AG20443 (cell line): ENCODE data around the gene PIWIL1.

Source experiments
- DNase-seq: peaks from one replicate; pipeline ENCODE4 v3.0.0; 2012; ENCODE audit warnings: low spot score, mixed read lengths

The PIWIL1 gene

DNA sequence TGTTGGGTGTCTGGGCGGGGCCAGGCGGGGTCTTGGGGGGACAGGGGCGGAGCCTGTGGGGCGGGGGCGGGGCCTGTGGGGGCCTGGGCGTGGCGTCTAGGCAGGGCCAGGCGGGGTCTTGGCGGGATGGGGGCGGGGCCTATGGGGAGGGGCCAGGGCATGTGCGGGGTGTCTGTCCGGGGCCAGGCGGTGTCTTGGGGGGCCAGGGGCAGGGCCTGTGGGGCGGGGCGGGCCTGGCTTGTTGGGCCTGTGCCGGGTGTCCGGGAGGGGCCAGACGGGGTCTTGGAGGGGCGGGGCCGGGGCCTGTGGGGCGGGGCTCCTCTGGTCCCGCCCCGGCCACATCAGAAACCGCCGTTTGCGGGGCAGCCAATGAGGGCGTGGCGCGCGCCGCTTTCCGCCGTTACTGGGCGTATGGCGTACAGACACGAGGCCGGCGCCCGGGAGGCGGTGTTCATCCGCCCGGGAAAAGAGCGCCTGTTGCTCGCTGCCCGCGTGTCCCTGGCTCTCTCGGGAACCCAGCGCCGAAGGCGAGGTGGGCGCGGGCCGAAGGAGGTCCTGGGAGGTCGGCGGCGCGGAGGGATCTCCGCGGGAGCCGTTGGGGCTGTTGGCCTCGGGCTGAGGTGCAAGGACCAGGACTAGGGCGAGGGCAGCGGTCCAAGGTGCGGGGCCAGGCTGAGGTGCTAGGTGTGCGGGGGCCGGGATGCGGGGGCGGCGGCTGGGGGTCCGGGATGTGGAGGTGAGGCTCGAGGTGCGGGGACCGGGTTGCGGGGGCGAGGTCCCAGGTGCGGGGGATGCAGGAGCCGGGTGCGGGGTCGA is at the start of gene PIWIL1:
TSS of gene PIWIL1 (plus strand) at position 400 of the 816 bp plus-strand sequence. CDS start 4,705 bp downstream, outside the sequence.
- no peak for DNase-seq

- no peak for DNase-seq
These were observed 49.5 kb upstream of the PIWIL1 start for GRCh38 chr12:130288206-130288605.

DNA sequence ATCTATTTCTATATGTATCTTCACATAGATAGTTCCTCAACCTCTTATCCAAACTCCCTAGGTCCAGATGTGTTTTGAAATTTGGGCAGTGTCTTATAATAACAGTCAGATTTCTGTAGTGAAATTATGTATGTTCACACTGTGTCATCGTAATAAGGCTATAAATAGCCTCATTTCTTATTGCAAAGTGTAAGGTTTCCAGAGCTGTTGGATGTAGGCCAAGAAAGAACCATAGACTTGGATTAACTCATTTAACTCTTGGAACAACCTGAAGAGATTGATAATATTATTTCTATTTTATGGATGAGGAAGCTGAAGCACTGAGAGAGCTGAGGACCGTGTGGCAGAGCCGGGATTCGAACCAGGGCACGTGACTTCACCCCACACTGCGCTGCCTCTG is 49.0 kb upstream of the PIWIL1 start:
- no peak for DNase-seq

GRCh38 chr12:130290114-130290513 is 47.6 kb upstream of the PIWIL1 start:
- DNase-seq, result no peak

- DNase-seq, result no peak
These were observed 39.2 kb upstream of the PIWIL1 start for GRCh38 chr12:130298322-130299021.

GRCh38 chr12:130299574-130299973 is 38.1 kb upstream of the PIWIL1 start:
- no peak for DNase-seq

GRCh38 chr12:130300090-130300489 is 37.6 kb upstream of the PIWIL1 start:
- DNase-seq, result no peak

- DNase-seq, result no peak
These were observed 36.8 kb upstream of the PIWIL1 start for GRCh38 chr12:130300737-130301535.

- no peak for DNase-seq
These were observed 36.1 kb upstream of the PIWIL1 start for GRCh38 chr12:130301559-130301958.

GRCh38 chr12:130303781-130304180 is 33.9 kb upstream of the PIWIL1 start:
- no peak for DNase-seq

GRCh38 chr12:130307859-130308258 is 29.8 kb upstream of the PIWIL1 start:
- DNase-seq, result no peak

DNA sequence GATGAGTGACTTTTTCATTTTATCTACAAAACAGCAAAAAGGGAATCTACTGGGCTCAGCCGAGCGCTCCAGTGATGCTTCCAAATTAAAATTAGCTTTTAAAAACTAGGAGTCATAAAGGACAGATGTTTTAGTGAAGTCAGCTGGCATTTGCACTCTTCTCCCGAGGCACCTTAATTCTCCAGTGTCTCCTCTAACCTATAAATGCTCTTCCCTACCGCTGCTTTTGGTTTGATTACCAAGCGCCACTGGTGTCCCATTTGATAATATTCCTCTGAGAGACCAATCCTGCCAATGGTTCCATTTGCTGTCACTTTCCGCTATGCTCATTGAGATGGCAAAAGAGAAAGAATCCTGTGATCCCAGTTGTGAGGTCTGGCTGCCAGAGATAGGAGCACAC is 29.3 kb upstream of the PIWIL1 start:
- DNase-seq, result no peak

GRCh38 chr12:130316251-130316650 is 21.4 kb upstream of the PIWIL1 start:
- no peak for DNase-seq

- no peak for DNase-seq
These were observed 17.2 kb upstream of the PIWIL1 start for GRCh38 chr12:130320536-130320935.

GRCh38 chr12:130322263-130322662 is 15.4 kb upstream of the PIWIL1 start:
- no peak for DNase-seq

DNA sequence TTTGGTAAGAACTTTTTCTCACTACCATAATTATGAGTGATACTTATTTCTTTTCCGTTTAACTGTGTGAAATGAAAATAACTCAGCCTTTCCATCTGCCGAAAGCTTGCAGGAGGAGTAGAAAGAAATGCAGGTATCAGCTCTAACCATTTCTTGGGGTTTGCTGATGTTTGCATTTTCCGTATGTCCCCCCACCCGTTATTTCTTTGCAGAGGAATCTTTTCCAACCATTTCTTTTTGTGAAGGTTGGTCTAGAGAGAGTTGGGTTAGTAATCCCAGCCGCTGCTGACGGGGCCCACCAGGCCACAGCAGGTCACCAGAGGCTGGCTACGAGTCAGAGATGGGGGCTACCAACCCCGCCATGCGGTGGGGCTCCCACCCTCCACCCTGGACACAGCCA is 7.0 kb upstream of the PIWIL1 start:
- DNase-seq, result no peak

GRCh38 chr12:130331146-130331545 is 6.5 kb upstream of the PIWIL1 start:
- DNase-seq, result no peak

- no peak for DNase-seq
These were observed 4.3 kb upstream of the PIWIL1 start for GRCh38 chr12:130333341-130333740.

DNA sequence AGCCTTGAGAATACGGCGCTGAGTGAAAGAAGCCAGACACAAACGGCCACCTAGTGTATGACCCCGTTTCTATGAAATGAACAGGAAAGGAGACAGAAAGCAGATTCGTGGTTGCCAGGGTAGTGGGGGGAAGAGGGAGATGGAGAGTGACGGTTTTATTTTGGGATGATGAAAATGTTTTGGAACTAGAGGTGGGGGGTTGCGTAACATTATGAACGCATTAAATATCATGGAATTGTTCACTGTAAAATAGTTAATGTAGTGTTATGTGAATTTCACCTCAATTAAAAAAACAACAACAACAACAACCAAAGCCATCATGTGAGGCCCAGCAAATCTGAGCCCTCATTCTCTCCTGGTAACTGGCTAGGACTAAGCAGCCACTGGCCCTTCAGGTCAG is 3.3 kb upstream of the PIWIL1 start:
- no peak for DNase-seq

- DNase-seq, result no peak
These were observed 2.8 kb upstream of the PIWIL1 start for GRCh38 chr12:130334937-130335336.

DNA sequence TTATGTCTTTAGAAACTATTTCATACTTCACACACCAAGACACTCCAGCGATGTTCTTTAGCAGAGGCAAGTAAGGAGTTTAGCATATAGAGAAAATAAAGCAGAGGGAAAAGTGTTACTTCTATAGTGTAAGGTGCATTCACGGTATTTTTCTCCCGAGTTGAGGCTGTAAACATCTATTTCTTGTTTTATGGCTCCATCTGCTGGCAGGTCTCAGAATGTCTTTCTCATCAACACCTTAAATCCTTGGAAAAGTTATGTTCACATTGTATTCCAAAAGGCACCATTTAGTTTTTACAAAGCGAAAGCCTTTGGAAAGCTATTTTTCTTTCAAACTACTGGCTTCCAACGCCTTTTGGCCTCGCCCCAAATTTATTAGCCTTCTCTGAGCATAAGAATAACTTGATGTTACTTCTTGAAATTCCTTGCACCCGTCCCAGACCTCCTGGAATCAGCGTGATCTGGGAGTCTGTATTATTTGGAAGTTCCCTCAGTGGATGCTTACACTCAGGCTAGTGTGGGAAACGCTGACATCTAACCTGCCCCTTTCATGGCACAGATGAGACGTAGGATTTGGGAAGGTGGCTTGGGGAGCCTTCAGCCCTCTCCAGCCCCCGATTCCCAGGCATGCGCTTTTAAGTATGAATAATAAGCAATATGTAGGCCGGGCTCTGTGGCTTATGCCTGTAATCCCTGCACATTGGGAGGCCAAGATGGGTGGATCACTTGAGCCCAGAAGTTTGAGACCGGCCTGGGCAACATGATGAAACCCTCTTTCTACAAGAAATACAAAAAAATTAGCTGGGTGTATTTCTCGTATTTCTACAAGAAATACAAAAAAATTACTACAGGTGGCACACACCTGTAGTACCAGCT is 1.9 kb upstream of the PIWIL1 start:
- peak; percentile 60 for DNase-seq
